ENCODE data around the gene ATP10D.
A peak's percentile ranks its signal among the peaks of the same experiment; 100 is the strongest.

The ATP10D gene

GRCh38 chr4:47598896-47599295 lies 113.8 kb downstream of the ATP10D start:
- no peak for DNase-seq

GRCh38 chr4:47606482-47606881 lies 121.4 kb downstream of the ATP10D start:
- DNase-seq, result no peak

GRCh38 chr4:47612116-47613023 lies 127.3 kb downstream of the ATP10D start:
- DNase-seq, result peak; percentile 42

- DNase-seq, result peak; percentile 28
Measured at GRCh38 chr4:47615385-47615784, 130.3 kb downstream of the ATP10D start.

- no peak for DNase-seq
Measured at GRCh38 chr4:47617607-47618006, 132.5 kb downstream of the ATP10D start.

GRCh38 chr4:47619691-47620090 lies 134.6 kb downstream of the ATP10D start:
- DNase-seq, result no peak

- no peak for DNase-seq
Measured at GRCh38 chr4:47621181-47621580, 136.1 kb downstream of the ATP10D start.

- DNase-seq, result peak; percentile 68
Measured at GRCh38 chr4:47624031-47624441, 139.0 kb downstream of the ATP10D start.

GRCh38 chr4:47631161-47631560 lies 146.1 kb downstream of the ATP10D start:
- DNase-seq, result no peak

GRCh38 chr4:47639531-47639930 lies 154.5 kb downstream of the ATP10D start:
- DNase-seq, result peak; percentile 42

- DNase-seq, result peak; percentile 34
Measured at GRCh38 chr4:47640911-47641310, 155.8 kb downstream of the ATP10D start.

GRCh38 chr4:47641755-47642154 lies 156.7 kb downstream of the ATP10D start:
- peak; percentile 9 for DNase-seq

GRCh38 chr4:47642191-47642830 lies 157.2 kb downstream of the ATP10D start:
- no peak for DNase-seq

Measured in EL (cell line).